GM19468 (cell line): ENCODE results near the gene GULP1.
A peak's percentile ranks its signal among the peaks of the same experiment; 100 is the strongest.
"Not testable (repeated sequence)": the region's sequence is repeated elsewhere in the genome, so short reads cannot be mapped to it uniquely, and the experiment has no call there.

ENCODE experiments used
- ATAC-seq: cut with Tn5 transposase; IDR thresholded peaks from one replicate; pipeline ENCODE4 v1.9.1; 2021; ENCODE audit warnings: mild to moderate bottlenecking, moderate library complexity, moderate number of reproducible peaks; ENCODE audit not compliant: unreplicated experiment; ENCODE audit errors: extremely low read depth

Gene GULP1

GRCh38 chr2:188450732-188451483 lies 159.2 kb downstream of the GULP1 start:
- no peak for ATAC-seq

DNA sequence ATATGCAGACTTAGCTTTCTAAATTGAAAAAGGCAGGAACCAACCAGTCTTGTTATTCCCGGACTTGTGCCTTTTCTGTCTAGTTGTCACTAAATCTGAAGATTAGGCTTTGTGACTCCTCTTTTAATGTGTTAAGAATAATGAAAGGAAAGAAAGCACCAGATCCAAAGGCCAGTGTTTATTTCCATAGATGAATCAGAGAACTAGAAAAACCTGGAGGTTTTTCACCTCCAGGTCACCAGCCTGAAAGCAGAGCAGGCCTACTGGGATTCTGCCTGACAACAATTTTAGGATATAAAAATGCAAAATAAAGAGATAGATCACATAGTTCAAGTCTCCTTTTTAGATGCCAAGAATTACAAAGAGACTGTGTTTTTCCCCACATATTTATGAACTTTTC lies 160.4 kb downstream of the GULP1 start:
- no peak for ATAC-seq

DNA sequence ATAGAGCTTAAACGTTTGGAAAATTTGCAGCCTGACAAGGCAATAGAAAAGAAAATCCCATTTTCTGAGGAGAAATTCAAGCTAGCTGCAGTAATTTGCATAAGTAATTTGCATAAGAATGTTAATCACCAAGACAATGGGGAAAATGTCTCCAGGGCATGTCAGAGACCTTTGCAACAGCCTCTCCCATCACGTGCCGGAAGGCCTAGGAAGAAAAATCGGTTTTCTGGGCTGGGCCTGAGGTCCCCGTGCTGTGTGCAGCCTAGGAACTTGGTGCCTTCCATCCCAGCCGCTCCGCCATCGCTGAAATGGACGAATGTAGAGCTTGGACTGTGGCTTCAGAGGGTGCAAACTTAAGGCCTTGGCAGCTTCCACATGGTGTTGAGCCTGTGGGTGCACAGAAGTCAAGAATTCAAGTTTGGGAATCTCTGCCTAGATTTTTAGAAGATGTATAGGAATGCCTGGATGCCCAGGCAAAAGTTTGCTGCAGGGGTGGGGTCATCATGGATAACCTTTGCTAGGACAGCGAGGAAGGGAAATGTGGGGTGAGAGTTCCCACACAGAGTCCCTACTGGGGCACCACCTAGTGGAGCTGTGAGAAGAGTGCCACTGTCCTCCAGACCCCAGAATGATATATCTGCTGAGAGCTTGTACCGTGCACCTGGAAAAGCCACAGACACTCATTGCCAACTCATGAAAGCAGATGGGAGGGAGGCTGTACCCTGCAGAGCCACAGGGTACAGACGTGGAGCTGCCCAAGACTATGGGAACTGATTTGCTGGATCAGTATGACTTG lies 164.6 kb downstream of the GULP1 start:
- ATAC-seq: no peak

GRCh38 chr2:188459061-188459460 lies 167.4 kb downstream of the GULP1 start:
- ATAC-seq: no peak

GRCh38 chr2:188466078-188466477 lies 174.4 kb downstream of the GULP1 start:
- not testable (repeated sequence) for ATAC-seq

GRCh38 chr2:188466761-188467160 lies 175.1 kb downstream of the GULP1 start:
- no peak for ATAC-seq

DNA sequence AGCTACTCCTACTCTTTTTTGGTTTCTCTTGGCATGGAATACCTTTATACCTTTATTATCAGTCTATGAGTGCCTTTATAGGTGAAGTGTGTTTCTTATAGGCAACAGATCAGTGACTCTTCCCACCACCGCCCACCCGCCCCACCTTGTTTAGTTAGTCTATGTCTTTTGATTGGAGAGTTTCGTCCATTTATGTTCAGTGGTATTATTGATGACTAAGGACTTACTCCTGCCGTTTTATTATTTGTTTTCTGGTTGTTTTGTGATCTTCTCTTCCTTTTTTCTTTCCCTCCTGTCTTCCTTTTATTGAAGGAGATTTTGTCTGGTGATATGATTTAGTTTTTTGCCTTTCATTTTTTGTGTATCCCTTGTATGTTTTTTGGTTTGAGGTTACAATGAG lies 179.5 kb downstream of the GULP1 start:
- ATAC-seq: no peak

DNA sequence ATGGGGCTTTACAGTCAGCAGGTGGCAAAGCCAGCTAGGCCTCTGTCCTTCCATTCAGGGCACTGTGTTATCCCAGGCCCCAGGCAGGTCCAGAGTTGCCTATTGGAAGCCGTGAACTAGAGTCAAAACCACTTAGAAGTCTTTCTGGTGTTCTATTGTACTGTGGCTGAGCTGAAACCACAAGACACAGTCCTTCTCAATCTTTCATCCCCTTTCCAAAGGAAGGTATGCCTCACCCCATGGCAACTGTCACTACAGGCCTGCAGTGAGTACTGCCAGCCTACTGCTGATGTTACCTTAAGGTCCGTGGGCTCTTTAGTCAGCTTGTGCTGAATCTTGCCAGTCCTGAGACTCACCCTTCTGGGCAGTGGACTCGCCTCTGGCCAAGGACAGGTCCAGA lies 181.6 kb downstream of the GULP1 start:
- no peak for ATAC-seq

DNA sequence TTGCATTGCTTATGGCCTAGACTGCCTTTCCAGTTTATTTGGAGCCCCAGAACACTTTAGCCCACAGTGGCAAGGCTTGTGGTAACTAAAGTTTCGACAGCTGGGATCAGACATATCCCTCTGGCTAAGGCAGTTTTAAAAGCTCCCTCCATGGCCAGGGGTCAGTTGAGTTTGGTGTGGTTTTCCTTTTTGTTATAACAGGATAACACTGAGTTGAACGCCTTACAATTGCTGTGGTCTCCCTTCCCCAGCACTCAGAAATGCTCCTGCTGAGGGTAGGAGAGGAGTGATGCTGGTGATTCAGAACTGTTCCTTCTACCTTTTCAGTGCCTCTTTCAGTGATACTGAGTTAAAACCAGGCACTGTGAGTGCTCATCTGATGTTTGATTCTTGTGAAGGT lies 182.6 kb downstream of the GULP1 start:
- no peak for ATAC-seq

GRCh38 chr2:188475945-188476344 lies 184.3 kb downstream of the GULP1 start:
- peak; percentile 47 for ATAC-seq

- no peak for ATAC-seq
These were observed 186.0 kb downstream of the GULP1 start for GRCh38 chr2:188477564-188478103.

DNA sequence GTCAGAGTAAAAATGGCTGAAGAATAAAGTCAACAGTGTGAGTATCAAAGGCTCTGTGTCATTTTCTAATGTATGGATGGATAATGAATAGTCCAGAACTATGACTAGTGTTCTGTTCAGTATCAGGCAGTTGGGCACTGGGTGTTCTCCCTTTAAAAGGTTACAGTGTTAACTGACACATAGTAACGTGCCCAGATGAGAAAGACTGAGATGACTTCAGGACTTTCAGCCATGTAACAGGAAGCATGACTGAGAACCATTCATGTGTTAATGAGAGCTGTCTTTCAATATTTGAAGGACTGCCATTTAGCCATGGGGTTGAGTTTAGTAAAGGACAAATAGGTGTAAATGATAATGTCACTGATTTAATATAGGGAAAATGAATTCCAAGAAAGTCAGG lies 187.1 kb downstream of the GULP1 start:
- peak; percentile 90 for ATAC-seq

DNA sequence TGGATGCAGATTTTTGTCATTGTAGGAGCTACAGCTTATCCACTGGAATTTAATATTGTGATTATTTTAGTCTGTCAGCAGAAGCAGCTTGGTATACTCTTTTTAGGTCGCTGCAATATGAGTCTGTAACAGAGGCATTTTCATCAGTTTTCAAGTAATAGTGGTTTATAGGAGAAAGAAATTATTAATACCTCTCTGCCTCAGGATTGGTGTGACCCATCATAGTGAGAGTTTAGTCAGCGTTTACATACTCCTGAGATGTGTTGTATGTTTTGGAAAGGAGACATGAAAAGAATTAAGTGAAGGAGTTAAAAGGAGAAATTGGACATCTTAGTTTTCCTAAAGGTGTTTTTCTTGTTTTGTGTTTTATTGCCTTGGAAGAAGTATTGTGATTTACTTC lies 189.8 kb downstream of the GULP1 start:
- no peak for ATAC-seq

DNA sequence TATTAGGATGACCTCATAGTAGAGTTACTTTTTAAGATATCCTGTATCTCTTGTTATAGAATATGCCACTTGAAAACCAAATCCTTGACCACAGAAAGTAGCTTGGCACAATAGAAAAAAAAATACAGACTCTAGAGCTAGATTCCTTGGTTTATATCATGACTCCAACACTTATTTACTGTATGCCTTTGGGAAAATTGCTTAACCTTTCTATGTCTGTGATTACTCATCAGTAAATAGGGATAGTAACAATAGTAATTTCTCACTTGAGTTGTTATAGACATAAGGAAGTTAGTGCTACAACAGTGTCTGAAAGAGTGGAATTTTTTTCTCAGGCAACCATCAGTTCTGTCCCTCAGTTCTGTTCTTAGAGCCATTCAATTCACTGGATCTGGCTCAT lies 193.8 kb downstream of the GULP1 start:
- no peak for ATAC-seq

- no peak for ATAC-seq
These were observed 201.1 kb downstream of the GULP1 start for GRCh38 chr2:188492751-188493150.

DNA sequence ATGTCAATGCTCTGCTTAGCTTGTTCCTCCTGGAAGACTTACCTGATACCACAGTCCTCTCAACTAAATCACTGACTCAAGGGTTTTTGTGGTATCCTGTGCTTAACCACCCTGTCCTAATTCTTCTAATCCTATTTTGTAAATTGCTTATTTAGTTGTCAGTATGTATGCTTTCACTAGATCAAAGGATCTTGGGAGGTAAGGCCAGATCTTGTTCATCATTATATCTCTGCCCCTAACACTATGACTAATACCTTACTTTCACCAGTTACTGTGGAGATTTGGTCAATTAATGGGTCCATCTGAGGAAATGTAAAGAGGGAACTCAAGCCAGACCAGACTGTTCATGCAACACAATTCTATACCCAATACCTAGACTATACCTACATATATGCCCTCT lies 203.2 kb downstream of the GULP1 start:
- no peak for ATAC-seq

DNA sequence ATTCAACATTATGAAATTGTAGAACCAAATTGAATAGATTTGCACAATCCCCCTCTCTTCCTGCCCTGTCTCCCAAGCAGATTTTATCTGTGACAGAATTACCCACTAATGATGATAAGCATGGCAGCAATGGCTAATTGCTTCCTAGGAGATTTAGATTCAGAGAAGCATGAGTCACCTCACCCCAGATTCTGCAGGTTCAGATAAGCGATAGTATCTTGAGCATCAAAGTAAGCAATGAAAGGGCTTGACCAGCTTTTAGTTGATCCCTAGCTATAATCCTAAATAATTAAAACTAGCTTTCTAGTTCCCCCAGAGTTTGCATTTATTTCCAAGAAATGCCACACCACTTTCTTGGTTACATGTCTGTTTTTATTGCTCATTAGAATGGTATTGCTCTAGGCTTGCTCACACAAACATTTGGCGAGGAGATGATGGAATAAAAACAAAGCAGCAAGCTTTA lies 204.3 kb downstream of the GULP1 start:
- ATAC-seq: no peak

DNA sequence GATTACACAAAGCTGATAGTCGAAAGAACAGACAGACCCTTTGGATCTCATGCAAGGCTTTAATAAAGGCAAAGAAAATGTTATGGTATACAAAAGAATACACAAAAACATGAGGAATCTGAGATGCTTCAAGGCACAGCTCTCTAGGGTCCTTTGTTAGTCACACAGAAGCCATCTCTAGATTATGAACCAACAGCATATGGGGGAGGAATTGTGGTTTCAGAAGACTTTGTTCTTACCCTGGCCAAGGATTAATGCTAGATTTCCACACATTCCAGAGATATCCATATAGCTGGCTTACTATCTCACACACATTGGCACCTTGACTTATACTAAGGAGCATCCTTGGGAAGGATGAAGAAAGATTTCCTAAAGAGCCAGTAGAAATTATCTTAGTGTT lies 206.1 kb downstream of the GULP1 start:
- ATAC-seq: no peak

GRCh38 chr2:188503975-188504374 lies 212.3 kb downstream of the GULP1 start:
- ATAC-seq: no peak

DNA sequence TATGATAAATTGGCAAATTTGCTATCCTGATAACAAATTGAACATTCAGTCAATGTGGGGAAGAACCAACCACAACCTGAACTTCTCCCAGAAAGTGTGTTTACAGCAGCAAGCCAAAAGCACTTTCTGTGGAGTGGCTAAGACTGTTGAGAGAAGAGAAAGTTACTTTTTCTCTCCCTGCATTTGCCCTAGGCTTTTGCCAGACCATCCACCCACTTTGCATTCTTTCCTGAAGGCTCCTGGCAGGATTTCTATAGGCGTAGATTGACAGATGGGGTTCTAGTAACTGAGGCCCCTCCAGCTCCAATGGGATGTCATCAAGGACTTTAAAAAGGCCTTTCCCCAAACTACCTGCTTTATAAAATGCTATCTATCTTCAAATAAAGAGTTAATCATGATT lies 215.2 kb downstream of the GULP1 start:
- ATAC-seq: no peak

DNA sequence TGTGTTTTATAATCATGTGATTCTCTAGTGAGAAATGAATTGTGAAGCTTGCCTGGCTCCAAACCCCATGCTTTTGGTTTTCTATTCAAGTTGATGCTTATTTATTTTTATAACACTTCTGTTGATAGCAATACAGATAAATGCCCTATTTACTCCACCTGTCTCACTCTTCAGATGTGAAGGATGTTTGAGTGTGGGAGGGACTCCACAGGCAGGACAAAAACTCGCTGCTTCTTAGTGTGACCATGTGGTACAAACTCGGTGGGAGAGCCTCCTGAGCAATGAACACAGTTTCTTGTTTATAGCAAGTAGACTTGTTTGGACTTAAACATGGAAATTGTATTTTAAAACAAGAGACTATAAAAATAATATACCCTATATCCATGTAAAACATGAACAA lies 219.7 kb downstream of the GULP1 start:
- ATAC-seq: no peak
